C4-2B (cell line): Measurements from ENCODE around the gene AACS.

Experiments used
- H3K27ac ChIP-seq: fragments of 450-650 bp; 2 replicates; pipeline ENCODE4 v1.5.1; 2017
- CTCF ChIP-seq: fragments of 450-650 bp; conservative IDR thresholded peaks from 2 replicates; pipeline ENCODE4 v1.5.1; 2017; ENCODE audit warnings: mild to moderate bottlenecking
- ZFX ChIP-seq: fragments of 450-650 bp; IDR thresholded peaks from 2 replicates; pipeline ENCODE4 v1.6.1; 2017

The AACS gene

GRCh38 chr12:125092108-125092871, 27.1 kb downstream of the AACS start:
- no peak overlapping the region for H3K27ac ChIP-seq
- TF ChIP-seq CTCF (no peak), ZFX (no peak)

GRCh38 chr12:125092872-125093680, 27.8 kb downstream of the AACS start:
- no peak overlapping the region for H3K27ac ChIP-seq

GRCh38 chr12:125093681-125094330, 28.6 kb downstream of the AACS start:
- TF ChIP-seq CTCF (no peak), ZFX (no peak)
- H3K27ac ChIP-seq, result no peak overlapping the region

More at GRCh38 chr12:125092872-125093680, 27.8 kb downstream of the AACS start:
- no peak for TF ChIP-seq CTCF
- no peak for TF ChIP-seq ZFX

- H3K27ac ChIP-seq, result no peak overlapping the region
Measured at GRCh38 chr12:125096894-125097293, 31.7 kb downstream of the AACS start.

GRCh38 chr12:125097427-125097826, 32.2 kb downstream of the AACS start:
- TF ChIP-seq CTCF, result no peak
- TF ChIP-seq ZFX, result no peak
- H3K27ac ChIP-seq, result no peak overlapping the region

More at GRCh38 chr12:125096894-125097293, 31.7 kb downstream of the AACS start:
- no peak for TF ChIP-seq CTCF
- no peak for TF ChIP-seq ZFX

- TF ChIP-seq CTCF (no peak), ZFX (no peak)
- no peak overlapping the region for H3K27ac ChIP-seq
Measured at GRCh38 chr12:125098676-125099408, 33.6 kb downstream of the AACS start.
